T-helper 2 cell treated with Interferon-gamma antibody and Interleukin-4, amounts not matched to agents 100 ng/mL and 5 ng/mL, for 36 hours (primary cell): ENCODE results near the gene PRMT7. TPM values are rescaled to one million over a fixed set of nuclear protein-coding genes. Genes with fewer than 3 reads are reported as not detected.

Source experiments
- intact Hi-C: fragments of 100-400 bp; cut with micrococcal nuclease; formaldehyde crosslinking; loops from one replicate; pipeline ENCODE4 v1.15.1; 2023
- total RNA-seq: library from RNA; stranded (reverse); gene quantifications from 2 replicates; pipeline ENCODE4 v1.2.3, GENCODE V29; 2022

PRMT7 gene
- total RNA-seq, 1 donor from 2014 or later, result 65.4 TPM

DNA sequence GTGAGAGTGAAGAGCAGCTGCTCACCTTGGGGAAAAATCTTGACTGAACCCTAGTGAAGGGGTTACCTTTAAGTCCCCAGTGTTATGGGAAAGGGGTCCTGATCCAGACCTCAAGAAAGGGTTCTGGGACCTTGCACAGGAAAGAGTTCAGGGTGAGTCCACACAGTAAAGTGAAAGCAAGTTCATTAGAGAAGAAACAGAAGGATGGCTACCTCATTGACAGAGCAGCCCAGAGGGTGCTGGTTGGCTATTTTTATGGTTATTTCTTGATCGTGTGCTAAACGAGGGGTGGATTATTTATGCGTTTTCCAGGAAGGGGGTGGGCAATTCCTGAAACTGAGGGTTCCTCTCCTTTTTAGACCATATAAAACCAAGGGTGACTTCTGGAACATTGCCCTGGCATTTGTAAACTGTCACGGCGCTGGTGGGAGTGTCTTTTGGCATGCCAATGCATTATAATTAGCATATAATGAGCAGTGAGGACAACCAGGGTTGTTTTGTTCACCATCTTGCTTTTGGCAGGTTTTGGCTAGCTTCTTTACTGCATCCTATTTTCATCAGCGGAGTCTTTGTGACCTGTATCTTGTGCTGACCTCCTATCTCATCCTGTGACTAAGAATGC lies 79.0 kb downstream of the PRMT7 start:
- intact Hi-C loops, result no loop called here

DNA sequence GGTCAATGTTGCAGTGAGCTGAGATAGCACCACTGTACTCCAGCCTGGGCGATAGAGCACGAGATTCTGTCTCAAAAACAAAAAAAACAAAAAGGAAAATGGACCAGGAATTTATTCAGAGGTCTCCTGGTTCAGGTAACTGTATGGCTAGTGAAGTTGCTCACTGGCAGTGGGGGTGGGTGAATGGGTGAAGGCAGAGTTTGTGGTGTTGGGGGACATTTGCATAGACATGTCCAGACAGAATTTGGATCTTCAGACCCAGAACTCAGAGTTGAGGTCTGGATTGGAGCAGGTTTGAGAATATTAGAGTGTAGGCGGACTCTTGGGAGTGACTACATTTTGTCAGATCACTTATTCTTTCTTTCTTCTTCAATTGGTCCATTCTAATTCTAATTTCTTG lies 82.5 kb downstream of the PRMT7 start:
- intact Hi-C loops, result no loop called here

DNA sequence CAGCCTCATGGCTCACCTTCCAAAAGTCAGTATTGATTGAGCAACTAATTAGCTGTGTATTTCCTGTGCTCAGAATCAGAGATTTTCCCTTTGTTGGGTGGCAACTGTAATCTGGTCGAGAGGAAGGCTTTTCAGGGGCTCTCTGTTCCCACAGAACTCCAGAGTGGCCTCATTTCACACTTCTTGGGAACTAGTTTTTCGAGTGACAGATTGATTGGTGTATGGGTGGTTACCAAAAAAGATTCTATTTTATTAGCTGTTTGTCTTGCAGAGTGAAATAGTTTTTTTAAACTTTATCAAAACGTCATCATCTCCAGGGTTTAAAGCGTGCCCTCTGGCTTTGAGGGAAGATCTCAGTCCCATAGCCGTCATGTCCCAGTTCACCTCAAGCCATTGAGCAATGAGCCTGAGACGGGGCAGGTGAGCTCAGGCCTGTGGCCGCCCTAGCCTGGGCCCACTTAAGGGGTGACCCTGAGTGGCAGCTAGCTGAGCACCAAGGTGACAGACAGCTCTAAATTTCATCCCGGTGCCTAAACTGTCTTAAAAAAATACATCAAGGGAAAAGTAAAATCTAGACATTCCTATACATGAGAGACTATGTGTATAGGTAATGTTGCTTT lies 84.5 kb downstream of the PRMT7 start:
- intact Hi-C loops, result loop anchor here (5.0 kb wide), 2 partner anchors 37 to 52 kb away; partner anchors contain the start of gene SMPD3

DNA sequence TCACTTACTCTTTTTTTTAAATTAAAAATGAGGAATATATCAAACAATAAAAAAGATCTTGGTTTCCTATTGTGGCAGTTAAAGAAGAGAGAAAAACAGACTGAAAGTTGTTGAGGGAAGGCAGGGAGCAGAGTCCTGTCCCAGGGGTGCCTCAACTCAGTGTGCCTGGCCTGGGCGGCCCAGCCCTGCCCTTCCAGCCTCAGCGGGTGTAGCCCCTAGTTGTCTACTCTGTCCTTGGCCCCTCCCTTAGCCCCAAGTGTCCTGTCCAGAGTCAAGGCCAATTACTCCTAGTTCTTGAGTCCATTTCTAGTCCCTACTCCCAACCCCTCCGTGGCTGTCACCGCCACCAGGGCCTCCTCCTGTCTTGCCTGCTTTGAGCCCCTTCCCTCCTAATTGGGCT lies 85.0 kb downstream of the PRMT7 start:
- intact Hi-C loops, result loop anchor here (1.0 to 5.0 kb wide), 3 partner anchors 36 to 114 kb away; partner anchors contain the start of gene SMPD3

DNA sequence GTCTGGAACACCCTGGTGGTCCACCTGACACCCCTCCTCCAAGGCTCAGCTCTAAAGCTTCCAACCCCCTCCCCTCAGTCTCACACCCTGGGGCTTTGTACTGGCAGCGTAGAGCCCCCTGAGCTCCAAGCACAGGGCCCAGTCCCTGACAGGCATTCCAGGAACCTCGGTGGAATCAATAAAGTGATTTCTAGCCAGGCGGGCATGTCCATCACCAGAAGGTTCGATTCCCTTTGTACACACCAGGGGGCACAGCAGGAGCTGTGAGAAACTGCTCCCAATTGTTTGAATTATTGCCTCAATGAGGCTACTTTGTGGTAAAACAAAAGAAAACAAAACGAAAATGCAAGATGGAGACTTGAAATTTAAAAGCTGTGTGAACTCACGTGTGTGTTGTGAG lies 85.7 kb downstream of the PRMT7 start:
- intact Hi-C loops, result loop anchor here (1.0 to 5.0 kb wide), 3 partner anchors 36 to 114 kb away; partner anchors contain the start of gene SMPD3

DNA sequence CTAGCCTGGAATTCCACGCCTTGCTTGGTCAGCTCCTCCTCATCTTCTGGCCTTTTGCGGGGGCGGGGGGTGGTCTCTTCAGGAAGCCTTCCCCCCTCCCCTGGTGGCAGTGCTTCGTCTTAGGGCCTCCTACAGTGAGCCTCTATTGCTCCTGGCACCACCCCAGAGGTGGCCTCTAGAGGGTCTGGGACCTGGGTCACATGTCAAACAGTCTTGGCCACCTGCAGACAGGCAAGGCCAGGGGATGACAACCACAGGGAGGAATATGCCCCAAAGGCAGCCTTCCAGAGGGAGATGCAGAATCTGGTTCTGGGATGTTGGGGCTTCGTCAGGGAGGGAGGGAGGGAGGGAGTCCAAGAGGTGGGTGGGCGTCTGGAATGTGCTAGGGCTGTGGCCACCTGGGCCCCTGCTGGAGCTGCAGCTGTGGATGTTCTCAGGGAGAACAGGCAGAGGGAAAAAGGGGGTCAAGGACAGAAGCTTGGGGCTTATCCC lies 86.9 kb downstream of the PRMT7 start:
- intact Hi-C loops, result loop anchor here (5.0 kb wide), 2 partner anchors 35 to 50 kb away; partner anchors contain the start of gene SMPD3

DNA sequence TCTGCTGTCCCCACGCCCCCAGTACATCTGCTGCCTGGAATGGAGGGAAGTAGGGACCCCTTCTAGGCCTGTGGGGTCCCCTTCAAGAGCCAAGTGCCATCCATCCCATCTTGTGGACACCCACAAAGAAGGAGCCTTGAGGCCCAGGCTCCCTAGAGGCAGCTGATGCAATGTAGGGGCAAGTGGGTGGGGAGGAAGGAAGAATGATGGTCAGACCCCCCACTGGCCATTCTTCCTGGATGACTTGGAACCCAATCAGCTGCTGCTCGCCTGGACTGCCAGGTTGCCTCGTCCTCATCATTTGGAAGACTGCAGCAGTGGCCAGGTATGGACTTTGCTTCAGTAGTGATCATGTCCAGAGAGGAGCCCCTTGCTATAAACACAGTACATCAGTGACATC lies 88.6 kb downstream of the PRMT7 start:
- intact Hi-C loops, result loop anchor here (5.0 kb wide), 2 partner anchors 33 to 48 kb away; partner anchors contain the start of gene SMPD3

DNA sequence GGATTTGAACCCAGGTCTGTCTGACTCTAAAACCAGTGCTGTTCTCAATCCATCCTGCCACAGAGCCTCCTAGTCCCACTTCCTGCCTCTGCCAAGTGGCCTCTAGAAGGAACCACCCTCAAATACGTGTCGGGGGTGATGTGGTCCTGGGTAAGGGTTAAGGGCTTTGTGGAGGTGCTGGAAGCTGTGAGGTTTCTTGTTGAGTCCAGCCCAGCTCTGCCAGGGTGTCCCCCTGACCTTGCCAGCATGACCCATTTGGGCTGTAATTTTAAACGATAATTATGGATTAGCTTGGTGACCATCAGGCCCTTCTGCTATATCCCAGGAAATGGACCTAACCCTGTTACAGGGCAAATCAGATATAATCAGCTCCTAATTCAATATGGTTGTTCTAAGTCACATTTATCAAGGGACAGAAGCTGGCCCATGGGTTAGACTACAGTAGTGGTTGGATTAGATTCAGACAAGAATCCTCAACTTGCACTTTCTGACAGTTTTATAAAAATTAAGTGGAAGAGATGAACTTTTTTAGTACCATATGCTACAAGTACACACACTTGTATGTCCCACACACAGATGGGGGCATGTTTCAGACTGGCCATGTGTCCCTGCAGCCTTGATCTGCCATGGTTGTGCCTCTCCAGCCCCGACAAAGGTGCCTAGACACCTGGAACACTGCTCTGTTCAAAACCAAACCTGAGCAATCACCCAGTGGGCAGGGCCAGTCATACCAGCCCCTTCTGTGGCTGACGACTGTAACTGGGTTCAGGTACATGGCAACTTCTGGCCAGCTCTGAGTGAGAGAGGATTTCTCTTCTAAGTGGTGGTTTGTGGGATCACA lies 89.5 kb downstream of the PRMT7 start:
- intact Hi-C loops, result no loop called here

DNA sequence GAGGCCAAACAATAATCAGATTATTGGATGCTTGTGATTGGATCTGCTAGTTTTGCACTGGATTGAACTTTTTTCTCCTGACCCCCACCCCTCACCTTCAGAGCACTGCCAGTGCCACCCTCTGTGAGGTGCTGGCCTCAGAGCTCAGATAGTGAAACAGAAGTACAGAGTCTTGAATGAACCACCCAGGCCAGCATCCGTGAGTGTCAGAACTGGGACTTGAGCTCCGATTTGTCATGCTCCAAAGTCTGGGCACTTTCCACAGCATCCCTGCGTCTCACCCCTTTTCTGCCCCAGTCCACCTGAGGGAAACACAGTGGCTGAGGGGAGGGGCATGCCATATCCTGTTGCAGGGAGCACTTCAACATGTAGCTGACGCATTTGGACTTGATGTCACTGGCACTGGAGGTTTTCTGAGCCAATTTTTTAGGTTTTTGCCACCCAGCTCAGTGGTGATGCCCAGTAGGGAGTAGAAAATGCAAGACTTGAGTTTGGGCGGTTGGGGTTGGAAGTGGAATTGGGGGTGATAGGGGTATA lies 90.2 kb downstream of the PRMT7 start:
- intact Hi-C loops, result no loop called here

DNA sequence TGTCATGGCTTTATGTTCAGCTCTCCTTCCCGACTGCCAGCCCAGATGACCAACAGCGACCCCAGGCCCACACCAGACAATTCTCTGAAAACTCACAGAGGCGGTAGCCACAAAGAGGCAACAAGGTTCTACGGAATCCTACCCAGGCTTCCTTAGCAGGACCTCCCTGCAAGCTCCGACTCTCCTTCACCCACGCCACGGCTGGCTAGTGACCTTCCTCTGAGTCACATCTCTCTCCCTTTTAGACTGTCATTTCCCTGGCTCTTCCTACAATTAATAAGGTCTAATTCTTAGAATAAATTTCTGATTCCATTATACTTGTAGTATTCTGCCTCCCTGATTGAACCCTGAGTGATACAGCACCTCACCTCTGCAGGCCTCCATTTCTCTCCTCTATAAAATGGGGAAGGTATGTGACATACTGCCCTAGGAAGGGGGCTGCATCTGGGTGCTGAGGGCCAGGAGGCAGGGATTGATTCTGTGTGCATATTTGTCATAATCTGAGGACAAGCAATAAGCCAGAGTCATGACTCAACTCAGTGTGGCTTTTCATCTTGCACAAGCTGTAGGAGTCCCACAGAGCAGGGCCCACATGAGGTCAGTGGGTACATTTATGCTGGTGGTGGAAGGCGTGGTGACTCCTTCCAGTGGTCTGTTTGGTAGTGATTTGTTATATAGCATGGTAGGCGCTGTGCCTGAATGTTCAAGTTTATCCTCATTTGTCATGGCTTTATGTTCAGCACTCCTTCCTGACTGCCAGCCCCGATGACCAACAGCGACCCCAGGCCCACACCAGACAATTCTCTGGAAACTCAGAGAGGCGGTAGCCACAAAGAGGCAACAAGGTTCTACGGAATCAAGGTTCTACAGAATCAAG lies 91.3 kb downstream of the PRMT7 start:
- intact Hi-C loops, result no loop called here

DNA sequence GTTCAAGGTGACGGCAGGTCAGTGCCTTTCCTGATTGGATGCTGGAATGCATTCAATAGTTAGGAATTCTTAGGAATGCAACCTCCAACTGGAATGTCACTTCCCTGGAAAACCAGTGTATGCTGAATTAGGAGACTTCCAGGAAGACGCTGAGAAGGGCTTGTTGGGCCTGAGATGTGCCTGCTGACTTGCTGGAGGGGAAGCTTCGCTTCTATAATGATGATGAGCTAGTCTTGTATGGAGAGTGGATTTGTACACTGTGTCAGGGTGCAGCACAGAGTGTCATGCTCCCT lies 91.9 kb downstream of the PRMT7 start:
- intact Hi-C loops, result no loop called here

DNA sequence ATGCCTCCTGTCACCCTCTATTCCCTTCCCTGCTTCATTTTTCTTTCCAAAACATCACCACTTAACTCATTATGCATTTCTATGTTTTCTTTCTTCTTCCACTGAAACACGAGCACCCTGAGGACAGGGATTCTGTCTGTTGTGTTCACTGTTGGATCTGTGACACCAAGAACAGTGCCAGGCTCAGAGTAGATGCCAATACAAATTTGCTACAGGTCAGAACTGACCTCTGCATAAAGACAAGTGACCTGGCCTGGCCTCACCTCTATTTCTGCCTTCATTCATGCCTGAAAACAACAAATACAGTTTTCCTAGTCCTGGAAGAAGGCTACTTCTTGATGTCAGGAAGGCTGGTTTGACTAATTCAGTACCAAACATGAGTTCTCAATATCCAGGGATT lies 92.4 kb downstream of the PRMT7 start:
- intact Hi-C loops, result no loop called here

DNA sequence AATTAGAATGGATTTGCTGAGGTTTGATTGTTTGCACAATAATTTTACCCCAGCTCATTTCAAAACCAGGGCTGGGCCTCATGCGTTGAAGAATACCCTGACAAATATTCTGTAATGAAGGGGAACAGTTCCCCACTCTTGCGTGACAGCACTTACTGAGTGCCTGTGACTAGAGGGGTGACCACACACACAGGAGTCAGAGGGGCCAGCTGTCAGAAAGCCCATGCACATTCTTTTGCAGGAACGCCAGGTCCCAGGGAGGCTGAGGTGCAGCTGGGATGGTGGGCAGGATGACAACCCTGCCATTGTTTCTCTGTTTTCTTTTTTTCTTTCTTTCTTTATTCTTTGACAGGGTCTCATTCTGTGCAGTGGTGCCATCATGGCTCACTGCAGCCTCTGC lies 92.9 kb downstream of the PRMT7 start:
- intact Hi-C loops, result no loop called here

DNA sequence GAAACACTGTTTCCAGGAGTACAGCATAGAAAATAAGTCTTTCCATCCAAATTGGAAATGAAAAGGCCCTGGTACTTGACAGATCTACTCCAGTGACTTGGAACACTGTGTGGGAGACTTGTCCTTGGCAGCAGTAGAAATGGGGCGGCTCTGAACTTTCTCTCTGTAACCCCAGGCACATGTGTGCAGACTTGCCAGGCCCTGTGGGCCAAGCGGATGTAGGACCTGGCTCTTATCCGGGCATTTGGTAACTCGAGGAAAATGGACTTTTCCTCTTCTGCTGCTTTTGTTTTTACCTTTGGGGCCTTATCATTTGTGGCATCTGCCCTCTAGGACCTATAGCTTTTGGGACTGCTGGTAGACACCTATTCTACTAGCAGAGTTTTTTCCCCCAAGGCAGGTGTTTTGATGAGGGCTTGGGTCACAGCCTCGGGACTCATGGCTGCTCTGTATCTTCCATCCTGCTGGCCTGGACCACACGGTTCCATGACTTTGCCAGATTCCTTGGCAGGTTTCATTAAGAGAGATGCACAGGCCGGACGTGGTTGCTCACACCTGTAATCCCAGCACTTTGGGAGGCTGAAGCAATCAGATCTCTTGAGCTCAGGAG lies 94.0 kb downstream of the PRMT7 start:
- intact Hi-C loops, result no loop called here

DNA sequence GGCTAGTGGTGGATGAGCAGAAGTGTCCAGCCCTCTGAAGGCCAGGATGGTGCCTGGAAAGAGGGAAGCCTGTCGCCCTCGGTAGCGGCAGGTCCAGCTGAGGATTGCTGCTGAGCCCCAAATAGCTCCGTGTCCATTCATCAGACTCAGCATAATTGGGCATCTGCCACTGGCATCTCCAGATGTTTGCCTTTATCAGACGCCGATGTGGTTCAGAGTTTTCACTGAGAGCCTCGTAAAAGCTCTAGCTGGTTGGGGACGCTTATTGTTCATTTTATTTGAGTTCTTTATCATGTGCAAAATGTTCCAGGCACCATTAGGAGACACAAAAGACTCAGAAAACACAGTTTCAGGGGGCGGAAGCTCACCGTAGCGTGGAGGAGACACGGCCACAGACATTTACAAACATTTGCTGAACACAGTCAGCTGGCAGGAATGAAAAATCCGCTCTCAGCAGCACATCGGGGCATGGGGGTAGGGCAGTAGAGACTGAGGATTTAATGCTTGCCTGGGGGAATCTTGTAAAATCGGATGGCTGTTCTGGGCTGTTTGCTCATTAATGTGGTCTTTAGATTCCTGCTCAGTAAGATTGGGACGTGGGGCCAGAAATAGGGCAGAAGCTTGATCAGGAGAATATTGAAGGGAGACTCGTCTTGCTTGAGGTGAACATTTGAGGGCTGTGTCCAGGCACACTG lies 95.8 kb downstream of the PRMT7 start:
- intact Hi-C loops, result no loop called here

Other genes with a start within 250 kb of the PRMT7 start
- gene NFATC3, start 225.6 kb upstream of the PRMT7 start, total RNA-seq, result 203 and 205 TPM in 2 replicates
- gene ESRP2, start 74.9 kb upstream of the PRMT7 start, total RNA-seq, result 0.07 TPM in 1 of 2 replicates, not detected in the other
- gene PLA2G15, start 65.6 kb upstream of the PRMT7 start, total RNA-seq, result 9.4 TPM in 2 replicates
- gene SLC7A6, start 46.5 kb upstream of the PRMT7 start, total RNA-seq, result 74.8 and 79.1 TPM in 2 replicates
- gene SLC7A6OS, start 73 bp upstream of the PRMT7 start, total RNA-seq, result 27.4 and 33.4 TPM in 2 replicates
- 3.0 and 4.3 TPM in 2 replicates for gene SMPD3, start 137.5 kb downstream of the PRMT7 start, total RNA-seq
- 27.2 and 27.9 TPM in 2 replicates for gene ZFP90, start 228.3 kb downstream of the PRMT7 start, total RNA-seq